ENCODE data around the gene AMACR. TPM values are rescaled to one million over a fixed set of nuclear protein-coding genes. Genes with fewer than 3 reads are reported as not detected.

AMACR gene
- 6.3 and 6.8 TPM in 2 replicates for total RNA-seq

DNA sequence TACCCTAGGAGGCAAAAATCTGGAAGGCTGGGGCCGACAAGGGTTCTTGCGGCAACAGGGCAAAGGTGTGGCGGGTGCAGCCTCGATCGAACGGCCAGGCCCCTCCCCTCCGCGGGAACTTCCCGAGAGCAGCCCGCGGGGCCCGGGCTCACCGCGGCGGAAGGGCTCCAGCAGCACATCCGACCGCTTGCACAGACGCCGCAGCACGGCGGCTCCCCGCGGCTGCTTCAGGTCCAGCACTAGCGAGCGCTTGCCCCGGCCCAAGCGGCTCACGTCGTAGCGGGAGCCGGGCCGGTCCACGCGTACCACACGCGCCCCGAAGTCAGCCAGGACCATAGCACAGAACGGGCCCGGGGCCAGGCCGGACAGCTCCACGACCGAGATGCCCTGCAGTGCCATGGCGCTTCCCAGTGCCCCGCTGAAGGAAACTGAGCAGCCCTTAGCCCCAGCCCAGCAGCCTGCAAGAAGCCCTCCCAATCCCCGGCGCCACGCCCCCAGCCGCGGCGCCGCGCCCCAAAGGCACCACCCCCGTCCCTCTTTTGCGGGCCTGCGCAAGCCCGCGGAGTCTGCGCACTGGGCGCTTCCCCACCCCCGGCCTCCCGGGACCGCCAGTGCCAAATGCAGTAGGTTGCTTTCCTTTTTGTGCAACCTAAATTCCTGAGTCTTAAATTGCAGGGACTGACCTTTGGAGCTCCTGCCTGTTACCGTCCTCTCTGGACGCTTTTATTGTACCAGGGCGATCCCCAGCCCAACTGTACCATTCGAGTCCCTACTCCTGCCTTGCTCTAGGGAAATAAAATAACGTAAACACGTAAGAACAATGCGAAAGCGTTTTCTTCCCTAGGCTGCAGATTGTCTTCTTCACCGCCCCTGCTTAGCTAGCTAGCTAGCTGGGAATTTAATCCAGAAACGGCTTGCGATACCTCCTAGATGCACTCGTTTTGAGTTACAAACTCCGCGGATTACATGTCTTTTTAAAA, at the start of gene AMACR:
TSS of gene AMACR (minus strand) at position 430 of the 980 bp plus-strand sequence. CDS start at position 399, 31 bp downstream.
- peak; percentile 88 to 93 for DNase-seq (ENCODE audit: low read depth in 2 of 2)

DNA sequence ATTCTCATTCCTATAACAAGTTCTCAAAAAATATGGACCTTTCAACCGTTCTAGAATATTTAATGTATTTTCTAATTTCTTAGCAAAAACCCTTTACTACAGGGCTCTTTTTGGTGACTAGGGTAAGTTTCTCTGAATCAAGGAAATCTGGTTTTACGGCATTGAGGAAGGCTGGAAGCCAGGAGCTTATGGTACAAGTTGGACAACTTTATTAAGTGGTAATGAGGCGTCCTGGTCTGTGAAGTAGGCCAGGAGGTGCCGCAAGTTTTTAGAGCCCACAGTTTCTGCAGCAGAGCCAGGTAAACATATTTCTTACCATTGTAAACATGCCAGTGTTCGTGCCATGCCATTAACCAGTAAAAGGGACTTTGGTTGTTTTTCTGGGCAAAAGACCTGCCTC, 49.7 kb upstream of the AMACR start:
- DNase-seq (ENCODE audit: low read depth in 2 of 2): no peak

DNA sequence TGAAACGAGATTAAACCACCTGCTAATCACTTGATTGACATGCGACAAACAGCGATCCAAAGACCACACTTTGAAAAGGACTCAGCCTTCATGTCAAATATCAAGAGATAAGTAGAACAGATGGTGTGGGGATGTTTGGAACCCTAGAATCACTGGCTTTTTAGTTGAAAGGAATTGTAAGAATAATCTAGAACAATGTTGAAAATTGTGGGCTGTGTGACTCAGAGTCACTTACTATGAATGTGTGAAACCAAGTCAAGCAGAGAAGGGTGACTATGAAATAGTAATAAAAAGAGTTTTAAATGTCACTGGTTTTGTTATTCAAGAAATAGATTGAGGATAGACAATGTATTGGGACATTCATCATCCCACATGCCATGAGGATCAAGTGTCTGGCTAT, 49.3 kb upstream of the AMACR start:
- no peak for DNase-seq (ENCODE audit: low read depth in 2 of 2)

DNA sequence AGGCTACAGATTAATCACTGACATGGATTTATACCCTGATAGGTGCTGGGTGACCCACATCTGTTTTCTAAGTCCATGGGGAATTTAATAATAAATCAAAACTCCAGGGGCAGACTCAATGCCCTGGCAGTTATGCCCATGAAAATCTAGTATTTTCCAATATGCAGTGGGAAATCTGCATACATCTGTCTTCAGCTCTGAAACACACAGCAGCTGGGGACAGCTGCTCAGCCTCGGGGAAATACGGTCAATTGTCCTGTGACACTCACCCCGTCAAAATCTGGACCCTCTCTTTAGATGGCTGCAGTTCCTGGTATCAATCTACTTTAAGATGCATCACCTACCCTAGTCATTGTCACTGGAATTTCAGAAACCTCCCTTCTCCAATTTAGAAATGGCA, 47.8 kb upstream of the AMACR start:
- no peak for DNase-seq (ENCODE audit: low read depth in 2 of 2)

DNA sequence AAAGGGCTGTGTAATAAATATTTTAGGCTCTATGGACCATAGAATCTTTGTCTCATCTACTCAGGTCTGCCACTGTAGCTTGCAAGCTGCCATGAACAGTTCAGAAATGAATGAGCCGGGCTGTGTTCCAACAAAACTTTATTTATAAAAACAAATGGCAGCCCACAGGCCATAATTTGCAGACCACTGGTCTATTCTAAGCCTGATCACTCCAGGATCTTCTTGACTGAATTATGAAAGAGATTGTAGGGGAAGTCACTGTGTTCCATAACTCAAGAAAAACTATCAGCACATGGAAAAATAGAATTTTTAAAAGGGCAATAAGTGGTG, 46.5 kb upstream of the AMACR start:
- no peak for DNase-seq (ENCODE audit: low read depth in 2 of 2)

- DNase-seq (ENCODE audit: low read depth in 2 of 2): no peak
These were observed 45.9 kb upstream of the AMACR start for GRCh38 chr5:34053571-34054399.

- no peak for DNase-seq (ENCODE audit: low read depth in 2 of 2)
These were observed 45.3 kb upstream of the AMACR start for GRCh38 chr5:34053133-34053532.

DNA sequence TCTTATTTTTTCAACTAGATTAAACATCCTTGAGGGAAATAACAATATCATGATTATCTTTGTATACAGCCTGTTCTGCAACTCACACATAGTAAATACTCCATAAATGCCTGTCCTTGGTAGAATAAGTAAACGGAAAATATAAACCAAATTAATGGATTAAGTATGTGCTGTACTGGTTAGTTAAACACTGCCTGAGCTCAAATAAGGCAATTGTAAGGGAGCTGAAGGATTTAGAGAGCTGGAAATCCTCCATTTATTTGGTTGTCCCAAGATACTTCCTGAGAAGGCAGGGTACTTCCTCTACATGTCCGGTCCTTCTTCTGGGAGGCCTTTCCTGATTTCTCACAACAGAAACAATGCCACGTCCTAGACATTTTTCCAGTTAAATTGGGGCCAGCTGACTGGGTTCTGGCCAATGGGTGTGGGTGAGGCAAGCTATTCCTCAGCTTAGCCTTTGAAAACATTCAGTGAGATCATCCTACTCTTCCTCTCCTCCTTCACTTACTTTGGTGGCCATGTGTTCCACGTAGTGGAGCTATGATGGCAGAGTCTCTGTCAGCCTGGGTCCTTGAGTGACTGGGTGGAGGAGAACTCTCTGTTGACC, 43.6 kb upstream of the AMACR start:
- peak; percentile 6 to 32 for DNase-seq (ENCODE audit: low read depth in 2 of 2)

- peak in 1 of 2 donors; percentile 6 for DNase-seq (ENCODE audit: low read depth in 2 of 2)
These were observed 40.1 kb upstream of the AMACR start for GRCh38 chr5:34047774-34048572.

- no peak for DNase-seq (ENCODE audit: low read depth in 2 of 2)
These were observed 39.3 kb upstream of the AMACR start for GRCh38 chr5:34047143-34047542.

DNA sequence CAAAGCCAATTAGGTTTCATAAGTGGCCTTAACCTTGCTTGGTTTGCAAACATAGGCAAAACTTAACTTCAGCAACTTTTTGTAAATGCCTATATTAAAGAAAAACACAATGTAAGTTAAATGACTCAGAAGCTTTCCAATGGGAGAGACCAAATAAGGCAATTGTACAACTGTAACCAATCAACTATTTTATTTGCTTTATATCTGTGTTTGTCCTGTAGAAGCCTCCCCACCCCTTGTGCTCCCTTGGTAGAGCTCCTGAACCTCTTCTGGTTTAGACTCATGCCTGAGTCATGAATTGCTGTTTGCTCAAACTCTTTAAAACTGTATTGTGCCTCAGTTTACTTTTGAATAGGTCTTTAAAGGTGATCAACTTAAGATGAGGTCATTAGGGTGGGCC, 38.1 kb upstream of the AMACR start:
- no peak for DNase-seq (ENCODE audit: low read depth in 2 of 2)

DNA sequence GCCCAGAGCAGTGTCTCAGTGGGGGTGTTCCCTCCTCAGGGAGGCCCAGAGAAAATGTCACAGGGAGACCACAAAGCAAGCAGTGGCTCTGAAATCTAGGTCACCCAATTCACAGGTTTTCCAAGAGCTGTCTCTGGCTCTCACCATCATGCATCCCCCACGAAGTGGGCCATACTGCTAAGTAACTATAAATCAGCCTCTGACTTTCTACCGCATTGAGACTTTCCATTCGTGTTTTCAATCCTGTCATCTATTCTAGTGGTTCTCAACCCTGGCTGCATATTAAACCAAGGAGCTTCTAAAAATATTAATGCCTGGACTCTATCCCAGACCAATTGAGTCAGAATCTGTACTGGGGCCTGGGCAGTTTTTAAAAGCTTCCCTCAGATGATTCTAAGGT, 37.2 kb upstream of the AMACR start:
- no peak for DNase-seq (ENCODE audit: low read depth in 2 of 2)

DNA sequence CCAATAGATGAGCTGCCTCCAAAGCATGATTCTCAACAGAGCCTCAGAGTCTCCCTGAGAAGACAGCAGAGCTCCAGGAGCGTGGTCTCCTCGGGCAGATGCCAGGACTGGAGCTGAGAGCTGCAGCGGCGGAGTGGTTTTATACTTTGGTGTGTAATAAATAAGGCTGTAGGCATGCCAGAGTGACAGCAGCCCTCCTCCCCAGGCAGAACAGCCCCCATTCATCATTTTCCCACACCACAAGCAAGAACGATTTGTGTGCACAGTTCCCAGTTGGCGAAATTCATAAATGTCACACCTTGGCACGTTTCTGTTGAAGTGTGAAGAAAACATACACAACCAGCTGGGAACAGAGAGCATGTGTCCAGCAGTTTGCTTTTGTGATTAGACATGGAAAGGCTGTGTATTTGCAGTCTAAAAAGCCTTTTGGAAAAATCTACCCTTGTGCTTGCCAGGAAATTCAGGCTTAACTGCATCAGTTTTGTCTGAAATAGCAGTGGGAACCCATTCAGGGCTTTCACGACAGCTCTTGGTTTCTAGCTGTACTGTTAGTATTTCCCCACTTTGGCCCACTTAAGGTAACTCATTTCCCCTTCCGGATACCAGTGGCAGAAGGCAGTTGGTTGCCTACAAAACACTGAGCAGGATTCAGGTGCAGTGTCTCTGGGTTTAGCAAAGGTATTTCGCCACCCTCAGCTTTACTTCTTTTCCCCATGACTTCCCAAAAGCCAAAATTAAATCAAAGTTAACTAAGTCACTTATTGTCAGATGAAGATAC, 35.4 kb upstream of the AMACR start, which contains the start of gene C1QTNF3:
TSS of gene C1QTNF3 (minus strand) at position 115 of the 778 bp plus-strand sequence. CDS start at position 27, 88 bp downstream.
- peak; percentile 7 to 33 for DNase-seq (ENCODE audit: low read depth in 2 of 2)

GRCh38 chr5:34042321-34042720, 34.5 kb upstream of the AMACR start:
- peak; percentile 34 to 77 for DNase-seq (ENCODE audit: low read depth in 2 of 2)

- DNase-seq (ENCODE audit: low read depth in 2 of 2): no peak
These were observed 33.6 kb upstream of the AMACR start for GRCh38 chr5:34041247-34041972.

GRCh38 chr5:34040472-34040871, 32.6 kb upstream of the AMACR start:
- DNase-seq (ENCODE audit: low read depth in 2 of 2): no peak

DNA sequence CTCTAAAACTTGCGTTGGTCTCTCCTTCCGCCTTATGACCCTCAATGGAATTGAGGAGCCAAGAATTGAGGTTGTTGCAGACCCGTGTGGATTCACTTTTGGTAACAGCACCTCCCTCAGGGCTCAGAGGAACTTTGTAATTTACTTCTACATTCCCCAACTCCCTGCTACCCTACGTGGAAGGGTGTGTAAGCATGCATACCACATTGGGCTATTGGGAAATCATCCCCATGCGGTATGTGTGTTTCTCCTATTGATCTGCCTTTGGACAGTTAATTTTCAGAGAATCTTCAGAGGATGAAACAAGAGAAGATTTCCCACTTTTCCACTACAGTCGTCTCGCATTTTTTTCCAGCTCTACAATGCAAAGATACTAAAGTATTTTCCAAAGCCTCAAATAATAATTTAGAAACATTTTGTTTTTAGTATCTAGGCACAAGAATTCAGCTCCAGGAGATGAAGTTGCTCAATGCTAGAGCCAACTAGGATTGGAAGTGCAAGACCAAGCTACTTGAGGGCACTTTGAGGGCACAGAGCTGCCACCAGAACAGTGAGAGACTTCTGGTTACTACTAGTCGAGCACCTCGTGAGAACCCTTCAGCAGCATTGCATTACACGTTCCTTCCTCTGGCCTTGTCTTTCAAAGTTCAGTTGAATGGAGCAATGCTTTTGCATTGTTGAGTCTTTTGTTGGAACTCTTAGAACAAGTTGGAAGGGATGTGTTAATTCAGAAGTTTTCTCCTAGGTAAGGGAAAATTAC, 31.7 kb upstream of the AMACR start:
- DNase-seq (ENCODE audit: low read depth in 2 of 2): no peak

DNA sequence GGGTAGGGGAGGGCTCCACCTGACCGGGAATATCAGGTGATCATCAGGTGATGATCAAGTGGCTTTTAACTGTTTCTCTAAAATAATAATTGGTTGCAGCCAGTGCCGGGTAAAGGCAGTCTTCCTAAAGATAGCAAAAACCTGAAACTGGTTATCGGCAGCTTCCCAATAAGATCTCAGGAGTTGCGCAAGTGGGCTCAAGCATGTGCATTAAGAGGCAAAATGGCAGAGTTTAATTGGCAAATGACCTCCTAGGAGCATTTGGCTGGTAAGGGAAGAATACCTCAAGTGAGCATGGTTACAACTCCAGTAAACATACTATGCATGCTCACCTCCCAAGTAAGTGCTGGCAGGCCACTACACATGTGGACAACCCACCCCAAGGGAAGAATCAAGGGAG, 31.0 kb upstream of the AMACR start:
- DNase-seq (ENCODE audit: low read depth in 2 of 2): no peak

DNA sequence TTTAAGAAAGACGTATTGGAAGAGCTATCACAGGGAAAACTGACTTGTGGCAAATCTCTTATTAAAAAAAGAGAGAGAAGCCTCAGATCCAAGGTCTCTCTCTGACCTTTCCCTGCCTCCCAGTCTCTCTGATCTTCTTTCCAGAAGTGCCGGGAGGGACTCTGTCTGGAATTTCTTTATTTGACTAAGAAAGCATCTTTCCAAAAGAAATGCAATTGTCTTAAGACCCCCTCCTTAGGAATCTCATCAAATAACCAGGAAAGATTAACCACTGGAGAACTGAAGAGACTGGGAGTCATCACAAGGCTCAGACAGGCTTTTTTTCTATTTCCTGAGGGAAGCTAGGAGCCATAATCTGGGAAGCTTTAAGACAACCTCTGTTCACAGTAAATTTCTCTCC, 30.5 kb upstream of the AMACR start:
- no peak for DNase-seq (ENCODE audit: low read depth in 2 of 2)

All from lung microvascular endothelial cell (primary cell).